K562 (cell line): Measurements from ENCODE around the gene POU2F1.

Experiments
- ATF7 ChIP-seq: fragments of 450-650 bp; IDR thresholded peaks from 2 replicates; pipeline ENCODE4 v1.7.1; 2014; ENCODE audit warnings: mild to moderate bottlenecking, moderate library complexity
- MXI1 ChIP-seq: IDR thresholded peaks from 2 replicates; pipeline ENCODE4 v1.6.1; 2011; ENCODE audit warnings: low read depth, mild to moderate bottlenecking, improper control_type of control experiment, low read length
- NCOA1 ChIP-seq: fragments of 450-650 bp; IDR thresholded peaks from 2 replicates; pipeline ENCODE4 v1.6.1; 2016; ENCODE audit warnings: low read depth
- SRSF7 ChIP-seq: fragments of 200-400 bp; formaldehyde crosslinking; optimal IDR thresholded peaks from 2 replicates; pipeline ENCODE3; 2017; ENCODE audit warnings: mild to moderate bottlenecking, low read depth, low read length
- ZNF23 ChIP-seq: fragments of 250-450 bp; sonication (Bioruptor Pico); IDR thresholded peaks from 2 replicates; pipeline ENCODE4 v1.4.0; 2020; ENCODE audit warnings: mild to moderate bottlenecking
- TF ChIP-seq, protein P1 (sequence below): fragments of 450-650 bp; IDR thresholded peaks from 2 replicates; pipeline ENCODE4 v1.7.0; 2016; ENCODE audit warnings: borderline replicate concordance
- TF ChIP-seq, protein P2 (sequence below), 3 experiments: IDR thresholded peaks in 2 of 3; conservative IDR thresholded peaks in 1 of 3; 2 replicates each; pipeline ENCODE4 v1.5.1; 2011 to 2012; ENCODE audit warnings: low read length in 3 of 3, mild to moderate bottlenecking in 3 of 3, control low read depth in 2 of 3, improper control_type of control experiment in 1 of 3, inconsistent platforms in 1 of 3, low read depth in 1 of 3, mixed read lengths in 1 of 3, moderate library complexity in 1 of 3; ENCODE audit not compliant: insufficient read depth in 2 of 3
- TF ChIP-seq, protein P3 (sequence below): fragments of 450-650 bp; formaldehyde crosslinking; IDR thresholded peaks from 2 replicates; pipeline ENCODE4 v1.4.0; 2022; ENCODE audit warnings: mild to moderate bottlenecking, moderate library complexity

DNA sequence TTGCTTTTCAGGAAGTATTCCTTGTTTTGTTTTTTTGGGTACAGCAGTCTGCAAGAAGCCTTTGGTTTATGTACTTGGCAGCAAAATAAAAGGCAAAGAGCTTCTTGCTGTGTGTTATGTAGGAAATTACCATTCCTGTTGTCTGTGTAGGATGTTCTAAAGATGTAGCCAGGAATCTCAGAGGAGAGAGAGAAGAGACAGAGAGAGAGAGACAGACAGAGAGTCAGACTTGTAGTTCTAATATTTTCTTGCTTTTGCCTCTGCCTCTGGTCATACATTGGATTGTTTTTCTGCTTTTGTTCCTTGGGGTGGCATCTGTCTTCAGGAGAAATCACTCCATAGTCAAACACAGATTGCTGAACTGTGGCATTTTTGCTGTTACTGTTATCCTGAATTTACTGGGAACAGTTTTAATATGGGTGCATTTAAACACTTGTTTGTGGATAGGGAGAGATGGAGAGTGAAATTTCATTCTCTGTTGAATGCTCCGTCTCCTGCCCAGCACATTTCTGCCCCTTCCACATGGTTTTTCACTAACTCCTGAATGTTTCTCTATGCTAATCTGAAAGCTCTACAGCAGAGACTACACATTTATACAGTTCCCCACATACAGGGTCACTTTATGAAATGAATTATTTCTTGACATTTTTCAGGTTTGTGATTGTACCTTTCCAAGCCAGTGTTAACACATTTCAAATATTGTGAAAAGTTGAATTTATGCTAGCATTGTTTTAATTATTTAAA lies 49.8 kb downstream of the POU2F1 start:
- TF ChIP-seq SRSF7 (no peak), MXI1 (no peak), NCOA1 (no peak), ZNF23 (CRISPR knock-in tag) (no peak), ATF7 (no peak)
- TF ChIP-seq, protein P1, sequence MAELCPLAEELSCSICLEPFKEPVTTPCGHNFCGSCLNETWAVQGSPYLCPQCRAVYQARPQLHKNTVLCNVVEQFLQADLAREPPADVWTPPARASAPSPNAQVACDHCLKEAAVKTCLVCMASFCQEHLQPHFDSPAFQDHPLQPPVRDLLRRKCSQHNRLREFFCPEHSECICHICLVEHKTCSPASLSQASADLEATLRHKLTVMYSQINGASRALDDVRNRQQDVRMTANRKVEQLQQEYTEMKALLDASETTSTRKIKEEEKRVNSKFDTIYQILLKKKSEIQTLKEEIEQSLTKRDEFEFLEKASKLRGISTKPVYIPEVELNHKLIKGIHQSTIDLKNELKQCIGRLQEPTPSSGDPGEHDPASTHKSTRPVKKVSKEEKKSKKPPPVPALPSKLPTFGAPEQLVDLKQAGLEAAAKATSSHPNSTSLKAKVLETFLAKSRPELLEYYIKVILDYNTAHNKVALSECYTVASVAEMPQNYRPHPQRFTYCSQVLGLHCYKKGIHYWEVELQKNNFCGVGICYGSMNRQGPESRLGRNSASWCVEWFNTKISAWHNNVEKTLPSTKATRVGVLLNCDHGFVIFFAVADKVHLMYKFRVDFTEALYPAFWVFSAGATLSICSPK = no peak
- TF ChIP-seq, protein P2, sequence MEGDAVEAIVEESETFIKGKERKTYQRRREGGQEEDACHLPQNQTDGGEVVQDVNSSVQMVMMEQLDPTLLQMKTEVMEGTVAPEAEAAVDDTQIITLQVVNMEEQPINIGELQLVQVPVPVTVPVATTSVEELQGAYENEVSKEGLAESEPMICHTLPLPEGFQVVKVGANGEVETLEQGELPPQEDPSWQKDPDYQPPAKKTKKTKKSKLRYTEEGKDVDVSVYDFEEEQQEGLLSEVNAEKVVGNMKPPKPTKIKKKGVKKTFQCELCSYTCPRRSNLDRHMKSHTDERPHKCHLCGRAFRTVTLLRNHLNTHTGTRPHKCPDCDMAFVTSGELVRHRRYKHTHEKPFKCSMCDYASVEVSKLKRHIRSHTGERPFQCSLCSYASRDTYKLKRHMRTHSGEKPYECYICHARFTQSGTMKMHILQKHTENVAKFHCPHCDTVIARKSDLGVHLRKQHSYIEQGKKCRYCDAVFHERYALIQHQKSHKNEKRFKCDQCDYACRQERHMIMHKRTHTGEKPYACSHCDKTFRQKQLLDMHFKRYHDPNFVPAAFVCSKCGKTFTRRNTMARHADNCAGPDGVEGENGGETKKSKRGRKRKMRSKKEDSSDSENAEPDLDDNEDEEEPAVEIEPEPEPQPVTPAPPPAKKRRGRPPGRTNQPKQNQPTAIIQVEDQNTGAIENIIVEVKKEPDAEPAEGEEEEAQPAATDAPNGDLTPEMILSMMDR (IDR thresholded peaks at IDR 0.05 in 2 of 3, conservative IDR thresholded peaks at IDR 0.05 in 1 of 3; ENCODE audit: insufficient read depth in 2 of 3, low read depth in 1 of 3, low read length in 3 of 3) = no peak
- TF ChIP-seq, protein P3, sequence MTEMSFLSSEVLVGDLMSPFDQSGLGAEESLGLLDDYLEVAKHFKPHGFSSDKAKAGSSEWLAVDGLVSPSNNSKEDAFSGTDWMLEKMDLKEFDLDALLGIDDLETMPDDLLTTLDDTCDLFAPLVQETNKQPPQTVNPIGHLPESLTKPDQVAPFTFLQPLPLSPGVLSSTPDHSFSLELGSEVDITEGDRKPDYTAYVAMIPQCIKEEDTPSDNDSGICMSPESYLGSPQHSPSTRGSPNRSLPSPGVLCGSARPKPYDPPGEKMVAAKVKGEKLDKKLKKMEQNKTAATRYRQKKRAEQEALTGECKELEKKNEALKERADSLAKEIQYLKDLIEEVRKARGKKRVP = no peak
